SK-N-SH treated with all-trans-retinoic acid at 6 μM for 48 hours (cell line): ENCODE data around the gene CLINT1.

ENCODE experiments used
- BACH2 ChIP-seq: fragments of 250-450 bp; sonication (Bioruptor Pico); IDR thresholded peaks from 2 replicates; pipeline ENCODE4 v1.9.0; 2021; ENCODE audit warnings: mild to moderate bottlenecking, borderline replicate concordance
- ESRRG ChIP-seq: fragments of 250-450 bp; sonication (Bioruptor Pico); IDR thresholded peaks from 2 replicates; pipeline ENCODE4 v1.6.1; 2021; ENCODE audit warnings: mild to moderate bottlenecking
- GLIS3 ChIP-seq: fragments of 250-450 bp; sonication (Bioruptor Pico); IDR thresholded peaks from 2 replicates; pipeline ENCODE4 v1.5.0; 2020; ENCODE audit warnings: mild to moderate bottlenecking, moderate library complexity
- PPARA ChIP-seq: fragments of 250-450 bp; sonication (Bioruptor Pico); IDR thresholded peaks from 2 replicates; pipeline ENCODE4 v1.5.0; 2020; ENCODE audit warnings: mild to moderate bottlenecking, borderline replicate concordance
- RARB ChIP-seq: fragments of 250-450 bp; sonication (Bioruptor Pico); IDR thresholded peaks from 2 replicates; pipeline ENCODE4 v1.8.0; 2021; ENCODE audit warnings: mild to moderate bottlenecking, moderate library complexity
- ZC3H10 ChIP-seq: fragments of 250-450 bp; sonication (Bioruptor Pico); IDR thresholded peaks from 2 replicates; pipeline ENCODE4 v1.5.1; 2021; ENCODE audit warnings: mild to moderate bottlenecking, moderate library complexity
- ZFP30 ChIP-seq: fragments of 450-650 bp; formaldehyde crosslinking; IDR thresholded peaks from 2 replicates; pipeline ENCODE4 v1.5.0; 2022; ENCODE audit warnings: mild to moderate bottlenecking, moderate library complexity
- ZNF70 ChIP-seq: fragments of 450-650 bp; formaldehyde crosslinking; IDR thresholded peaks from 2 replicates; pipeline ENCODE4 v1.5.0; 2020; ENCODE audit warnings: mild to moderate bottlenecking, moderate library complexity
- TF ChIP-seq, protein P1 (sequence below): fragments of 250-450 bp; sonication (Bioruptor Pico); IDR thresholded peaks from 2 replicates; pipeline ENCODE4 v1.8.0; 2021; ENCODE audit warnings: low read depth, mild to moderate bottlenecking, moderate library complexity, borderline replicate concordance
- TF ChIP-seq, protein P2 (sequence below): fragments of 250-450 bp; sonication (Bioruptor Pico); IDR thresholded peaks from 2 replicates; pipeline ENCODE4 v1.5.1; 2020; ENCODE audit warnings: low read depth, mild to moderate bottlenecking, moderate library complexity
- TF ChIP-seq, protein P3 (sequence below): fragments of 250-450 bp; sonication (Bioruptor Pico); IDR thresholded peaks from 2 replicates; pipeline ENCODE4 v1.5.0; 2020; ENCODE audit warnings: mild to moderate bottlenecking, moderate library complexity

DNA sequence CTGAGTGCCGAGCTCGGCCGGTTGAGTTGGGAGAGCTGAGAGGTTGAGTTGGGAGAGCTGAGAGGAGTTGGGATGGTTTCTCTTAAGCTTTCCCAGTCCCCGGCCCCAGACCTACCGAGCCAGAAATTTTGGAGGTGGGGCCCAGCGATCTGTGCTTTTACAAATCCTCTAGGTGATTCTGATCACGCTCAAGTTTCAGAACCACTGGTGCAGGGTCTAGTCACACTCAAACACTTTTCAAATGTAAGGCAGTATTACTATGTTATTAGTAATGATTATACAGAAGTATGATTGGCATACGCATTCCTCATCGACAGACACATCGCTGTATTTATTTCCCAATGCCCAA, 256 bp upstream of the CLINT1 start:
- TF ChIP-seq RARB (CRISPR knock-in tag), result no peak
- TF ChIP-seq, protein P1, sequence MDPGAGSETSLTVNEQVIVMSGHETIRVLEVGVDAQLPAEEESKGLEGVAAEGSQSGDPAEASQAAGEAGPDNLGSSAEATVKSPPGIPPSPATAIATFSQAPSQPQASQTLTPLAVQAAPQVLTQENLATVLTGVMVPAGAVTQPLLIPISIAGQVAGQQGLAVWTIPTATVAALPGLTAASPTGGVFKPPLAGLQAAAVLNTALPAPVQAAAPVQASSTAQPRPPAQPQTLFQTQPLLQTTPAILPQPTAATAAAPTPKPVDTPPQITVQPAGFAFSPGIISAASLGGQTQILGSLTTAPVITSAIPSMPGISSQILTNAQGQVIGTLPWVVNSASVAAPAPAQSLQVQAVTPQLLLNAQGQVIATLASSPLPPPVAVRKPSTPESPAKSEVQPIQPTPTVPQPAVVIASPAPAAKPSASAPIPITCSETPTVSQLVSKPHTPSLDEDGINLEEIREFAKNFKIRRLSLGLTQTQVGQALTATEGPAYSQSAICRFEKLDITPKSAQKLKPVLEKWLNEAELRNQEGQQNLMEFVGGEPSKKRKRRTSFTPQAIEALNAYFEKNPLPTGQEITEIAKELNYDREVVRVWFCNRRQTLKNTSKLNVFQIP (CRISPR knock-in tag), result no peak
- no peak for TF ChIP-seq GLIS3 (CRISPR knock-in tag)
- no peak for TF ChIP-seq ESRRG
- TF ChIP-seq, protein P2, sequence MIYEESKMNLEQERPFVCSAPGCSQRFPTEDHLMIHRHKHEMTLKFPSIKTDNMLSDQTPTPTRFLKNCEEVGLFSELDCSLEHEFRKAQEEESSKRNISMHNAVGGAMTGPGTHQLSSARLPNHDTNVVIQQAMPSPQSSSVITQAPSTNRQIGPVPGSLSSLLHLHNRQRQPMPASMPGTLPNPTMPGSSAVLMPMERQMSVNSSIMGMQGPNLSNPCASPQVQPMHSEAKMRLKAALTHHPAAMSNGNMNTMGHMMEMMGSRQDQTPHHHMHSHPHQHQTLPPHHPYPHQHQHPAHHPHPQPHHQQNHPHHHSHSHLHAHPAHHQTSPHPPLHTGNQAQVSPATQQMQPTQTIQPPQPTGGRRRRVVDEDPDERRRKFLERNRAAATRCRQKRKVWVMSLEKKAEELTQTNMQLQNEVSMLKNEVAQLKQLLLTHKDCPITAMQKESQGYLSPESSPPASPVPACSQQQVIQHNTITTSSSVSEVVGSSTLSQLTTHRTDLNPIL (CRISPR knock-in tag), result no peak
- TF ChIP-seq, protein P3, sequence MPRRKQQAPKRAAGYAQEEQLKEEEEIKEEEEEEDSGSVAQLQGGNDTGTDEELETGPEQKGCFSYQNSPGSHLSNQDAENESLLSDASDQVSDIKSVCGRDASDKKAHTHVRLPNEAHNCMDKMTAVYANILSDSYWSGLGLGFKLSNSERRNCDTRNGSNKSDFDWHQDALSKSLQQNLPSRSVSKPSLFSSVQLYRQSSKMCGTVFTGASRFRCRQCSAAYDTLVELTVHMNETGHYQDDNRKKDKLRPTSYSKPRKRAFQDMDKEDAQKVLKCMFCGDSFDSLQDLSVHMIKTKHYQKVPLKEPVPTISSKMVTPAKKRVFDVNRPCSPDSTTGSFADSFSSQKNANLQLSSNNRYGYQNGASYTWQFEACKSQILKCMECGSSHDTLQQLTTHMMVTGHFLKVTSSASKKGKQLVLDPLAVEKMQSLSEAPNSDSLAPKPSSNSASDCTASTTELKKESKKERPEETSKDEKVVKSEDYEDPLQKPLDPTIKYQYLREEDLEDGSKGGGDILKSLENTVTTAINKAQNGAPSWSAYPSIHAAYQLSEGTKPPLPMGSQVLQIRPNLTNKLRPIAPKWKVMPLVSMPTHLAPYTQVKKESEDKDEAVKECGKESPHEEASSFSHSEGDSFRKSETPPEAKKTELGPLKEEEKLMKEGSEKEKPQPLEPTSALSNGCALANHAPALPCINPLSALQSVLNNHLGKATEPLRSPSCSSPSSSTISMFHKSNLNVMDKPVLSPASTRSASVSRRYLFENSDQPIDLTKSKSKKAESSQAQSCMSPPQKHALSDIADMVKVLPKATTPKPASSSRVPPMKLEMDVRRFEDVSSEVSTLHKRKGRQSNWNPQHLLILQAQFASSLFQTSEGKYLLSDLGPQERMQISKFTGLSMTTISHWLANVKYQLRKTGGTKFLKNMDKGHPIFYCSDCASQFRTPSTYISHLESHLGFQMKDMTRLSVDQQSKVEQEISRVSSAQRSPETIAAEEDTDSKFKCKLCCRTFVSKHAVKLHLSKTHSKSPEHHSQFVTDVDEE (CRISPR knock-in tag), result no peak
- no peak for TF ChIP-seq PPARA (CRISPR knock-in tag)
- TF ChIP-seq BACH2 (CRISPR knock-in tag), result no peak
- no peak for TF ChIP-seq ZFP30 (CRISPR knock-in tag)
- TF ChIP-seq ZNF70 (CRISPR knock-in tag), result no peak
- TF ChIP-seq ZC3H10 (CRISPR knock-in tag), result no peak
